Calu3 (cell line): ENCODE measurements around the gene TADA2A. TPM values are rescaled to one million over a fixed set of nuclear protein-coding genes. Genes with fewer than 3 reads are reported as not detected.

Experiments
- BruUV-seq: library from RNA; stranded (reverse); fragments of 400-500 nt; replicated peaks from 2 replicates; lab custom pipeline; 2021; lab: Mats Ljungman, UMichigan
- CTCF ChIA-PET: fragments of 300-600 bp; sonication (Branson Sonifier 250); formaldehyde crosslinking; loops from one replicate; lab custom pipeline; 2022; ENCODE audit warnings: antibody characterized with exemption; lab: Charles Lee
- DNase-seq: peaks from one replicate; pipeline ENCODE4 v3.0.0; 2022
- H3K27ac Mint-ChIP-seq: one replicate; pipeline ENCODE4 v1.8.0; 2022; ENCODE audit warnings: mixed read lengths; ENCODE audit not compliant: unreplicated experiment
- H3K27me3 Mint-ChIP-seq: one replicate; pipeline ENCODE4 v1.8.0; 2022; ENCODE audit warnings: mixed read lengths; ENCODE audit not compliant: unreplicated experiment
- H3K36me3 Mint-ChIP-seq: one replicate; pipeline ENCODE4 v1.8.0; 2022; ENCODE audit warnings: mild to moderate bottlenecking, moderate library complexity, mixed read lengths; ENCODE audit not compliant: insufficient read depth, unreplicated experiment
- H3K4me1 Mint-ChIP-seq: one replicate; pipeline ENCODE4 v1.8.0; 2022; ENCODE audit warnings: mild to moderate bottlenecking, low read depth, mixed read lengths; ENCODE audit not compliant: unreplicated experiment
- H3K4me3 Mint-ChIP-seq: one replicate; pipeline ENCODE4 v1.8.0; 2022; ENCODE audit warnings: mild to moderate bottlenecking, low read depth, moderate library complexity, mixed read lengths; ENCODE audit not compliant: unreplicated experiment
- H3K9me3 Mint-ChIP-seq: one replicate; pipeline ENCODE4 v1.8.0; 2022; ENCODE audit warnings: low read depth, mixed read lengths; ENCODE audit not compliant: unreplicated experiment
- intact Hi-C: fragments of 100-400 bp; cut with micrococcal nuclease; formaldehyde crosslinking; loops from one replicate; pipeline ENCODE4 v1.10.0; 2022; ENCODE audit not compliant: unreplicated experiment
- total RNA-seq: library from RNA; stranded (reverse); gene quantifications from 2 replicates; pipeline ENCODE4 v1.2.3, GENCODE V29; 2022
- TF ChIP-seq, protein P1 (sequence below): fragments of 200-600 bp; IDR thresholded peaks from one replicate; pipeline ENCODE4 v1.8.0; 2022; ENCODE audit warnings: antibody characterized with exemption; ENCODE audit not compliant: unreplicated experiment

The TADA2A gene
- total RNA-seq, 1 experiment from 2014 or later, result 102 TPM

GRCh38 chr17:37384560-37385149, 22.0 kb upstream of the TADA2A start:
- Mint-ChIP-seq H3K4me1 (no peaks in the 10 kb centered on the region), H3K27ac (no peak overlapping the region), H3K36me3 (no peaks in the 10 kb centered on the region), H3K27me3 (no peaks in the 10 kb centered on the region), H3K9me3 (no peaks in the 10 kb centered on the region), H3K4me3 (no peak overlapping the region)
- CTCF ChIA-PET, result interaction anchor here (1.1 to 15.6 kb wide), 2 partner anchors 9 to 10 kb away, joined by 5 to 300 read pairs; partner anchors contain the start of gene C17orf78
- intact Hi-C loops, result no loop called here
- TF ChIP-seq, protein P1, sequence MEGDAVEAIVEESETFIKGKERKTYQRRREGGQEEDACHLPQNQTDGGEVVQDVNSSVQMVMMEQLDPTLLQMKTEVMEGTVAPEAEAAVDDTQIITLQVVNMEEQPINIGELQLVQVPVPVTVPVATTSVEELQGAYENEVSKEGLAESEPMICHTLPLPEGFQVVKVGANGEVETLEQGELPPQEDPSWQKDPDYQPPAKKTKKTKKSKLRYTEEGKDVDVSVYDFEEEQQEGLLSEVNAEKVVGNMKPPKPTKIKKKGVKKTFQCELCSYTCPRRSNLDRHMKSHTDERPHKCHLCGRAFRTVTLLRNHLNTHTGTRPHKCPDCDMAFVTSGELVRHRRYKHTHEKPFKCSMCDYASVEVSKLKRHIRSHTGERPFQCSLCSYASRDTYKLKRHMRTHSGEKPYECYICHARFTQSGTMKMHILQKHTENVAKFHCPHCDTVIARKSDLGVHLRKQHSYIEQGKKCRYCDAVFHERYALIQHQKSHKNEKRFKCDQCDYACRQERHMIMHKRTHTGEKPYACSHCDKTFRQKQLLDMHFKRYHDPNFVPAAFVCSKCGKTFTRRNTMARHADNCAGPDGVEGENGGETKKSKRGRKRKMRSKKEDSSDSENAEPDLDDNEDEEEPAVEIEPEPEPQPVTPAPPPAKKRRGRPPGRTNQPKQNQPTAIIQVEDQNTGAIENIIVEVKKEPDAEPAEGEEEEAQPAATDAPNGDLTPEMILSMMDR, result no peak
- DNase-seq, result no peak
- BruUV-seq, result no TSS peak

DNA sequence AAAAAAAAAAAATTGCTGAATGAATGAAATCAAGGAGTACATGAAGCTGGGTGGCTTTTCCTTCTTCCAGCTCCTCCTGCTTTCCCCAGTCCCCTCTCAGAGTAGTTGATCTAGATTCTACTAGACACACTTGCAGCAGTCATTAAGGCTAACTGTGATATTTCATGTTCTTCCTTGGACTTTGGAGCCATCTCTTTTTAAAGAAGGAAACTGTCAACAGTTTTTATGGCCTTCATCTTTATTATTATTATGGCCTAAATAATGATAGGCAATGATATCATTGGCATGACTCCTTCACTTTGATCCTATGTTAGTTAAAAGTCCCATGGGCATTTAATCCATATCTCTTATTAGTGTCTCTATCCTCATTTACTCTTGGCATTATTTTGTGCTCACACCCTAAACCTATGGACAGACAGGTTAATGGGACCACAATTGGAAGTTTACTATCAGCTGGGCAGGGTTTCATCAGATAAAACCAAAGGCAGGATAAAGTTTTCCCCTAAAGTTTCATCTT, 21.2 kb upstream of the TADA2A start:
- CTCF ChIA-PET, result interaction anchor here (0.6 to 15.6 kb wide), 3 partner anchors 9 to 34 kb away, joined by 4 to 300 read pairs (median 5); partner anchors contain the start of gene C17orf78
- H3K9me3 Mint-ChIP-seq, result no peaks in the 10 kb centered on the region
- H3K27ac Mint-ChIP-seq, result no peak overlapping the region
- DNase-seq, result no peak
- H3K4me1 Mint-ChIP-seq, result no peaks in the 10 kb centered on the region
- intact Hi-C loops, result no loop called here
- no peak overlapping the region for H3K4me3 Mint-ChIP-seq
- no peaks in the 10 kb centered on the region for H3K27me3 Mint-ChIP-seq
- no peaks in the 10 kb centered on the region for H3K36me3 Mint-ChIP-seq
- BruUV-seq, result no TSS peak
- TF ChIP-seq, protein P1, result no peak

- CTCF ChIA-PET, result interaction anchor here (0.6 to 15.6 kb wide), 4 partner anchors 11 to 34 kb away, joined by 3 to 300 read pairs (median 6); partner anchors contain the start of gene C17orf78
- no peak overlapping the region for H3K27ac Mint-ChIP-seq
- H3K27me3 Mint-ChIP-seq, result no peaks in the 10 kb centered on the region
Measured at GRCh38 chr17:37386462-37386861, 20.2 kb upstream of the TADA2A start.

GRCh38 chr17:37388266-37388665, 18.4 kb upstream of the TADA2A start:
- intact Hi-C loops, result no loop called here
- CTCF ChIA-PET, result interaction anchor here (0.5 to 15.6 kb wide), 3 partner anchors 13 to 232 kb away, joined by 3 to 300 read pairs (median 3); partner anchors contain the start of gene C17orf78
- Mint-ChIP-seq H3K9me3 (no peaks in the 10 kb centered on the region), H3K27me3 (no peaks in the 10 kb centered on the region), H3K4me3 (no peak overlapping the region), H3K4me1 (peaks cover 20% of the 10 kb centered on the region), H3K36me3 (no peaks in the 10 kb centered on the region), H3K27ac (no peak overlapping the region)
- BruUV-seq, result no TSS peak
- no peak for DNase-seq
- TF ChIP-seq, protein P1, result no peak

More at GRCh38 chr17:37386462-37386861, 20.2 kb upstream of the TADA2A start:
- H3K36me3 Mint-ChIP-seq, result no peaks in the 10 kb centered on the region
- peaks cover 6% of the 10 kb centered on the region for H3K4me1 Mint-ChIP-seq
- DNase-seq, result no peak
- no peak overlapping the region for H3K4me3 Mint-ChIP-seq
- intact Hi-C loops, result no loop called here
- TF ChIP-seq, protein P1, result no peak
- no TSS peak for BruUV-seq
- no peaks in the 10 kb centered on the region for H3K9me3 Mint-ChIP-seq
